Transverse colon (tissue), 4 donors: ENCODE data around the gene CHD8. TPM values are rescaled to one million over a fixed set of nuclear protein-coding genes. Genes with fewer than 3 reads are reported as not detected.

Source experiments
- DNase-seq: peaks from one replicate; pipeline ENCODE4 v3.0.0-alpha.2; 2019
- H3K27ac ChIP-seq, 4 donors: fragments of 200-600 bp; sonication (generic); 2 replicates each; pipeline ENCODE4 v1.5.1; 2016 to 2018; ENCODE audit warnings: inconsistent platforms in 4 of 4
- H3K27me3 ChIP-seq: fragments of 200-600 bp; sonication (generic); 2 replicates; pipeline ENCODE4 v1.5.1; 2017; ENCODE audit warnings: inconsistent platforms
- H3K36me3 ChIP-seq, 4 donors: fragments of 200-600 bp; sonication (generic); 2 replicates each; pipeline ENCODE4 v1.5.1; 2017 to 2019; ENCODE audit warnings: inconsistent platforms in 4 of 4
- H3K4me1 ChIP-seq, 4 donors: fragments of 200-600 bp; sonication (generic); 2 replicates each; pipeline ENCODE4 v1.5.1; 2017 to 2020; ENCODE audit warnings: inconsistent platforms in 4 of 4
- H3K4me3 ChIP-seq, 4 donors: fragments of 200-600 bp; sonication (generic); 1 replicate in 1 of 4; 2 replicates in 3 of 4; pipeline versions ENCODE4 v1.5.1 to v1.6.1; 2017 to 2019; ENCODE audit warnings: inconsistent platforms in 4 of 4
- H3K9me3 ChIP-seq, 2 donors: fragments of 200-600 bp; sonication (generic); 2 replicates each; pipeline ENCODE4 v1.5.1; 2017 to 2019; ENCODE audit warnings: inconsistent platforms in 2 of 2
- EP300 ChIP-seq: sonication (generic); formaldehyde crosslinking; IDR thresholded peaks from one replicate; pipeline ENCODE4 v1.6.1; 2017; ENCODE audit warnings: antibody characterized with exemption, low read depth
- POLR2A ChIP-seq: fragments of 450-650 bp; IDR thresholded peaks from one replicate; pipeline ENCODE4 v1.6.1; 2016; ENCODE audit warnings: antibody characterized with exemption, mild to moderate bottlenecking, moderate library complexity
- POLR2AphosphoS5 ChIP-seq, 3 donors: sonication (generic); formaldehyde crosslinking; IDR thresholded peaks; one replicate each; pipeline ENCODE4 v1.6.1; 2016; ENCODE audit warnings: antibody characterized with exemption in 3 of 3
- WGBS, 2 donors: methylation state at CpG; one replicate each; pipeline ENCODE4 v1.1.5; 2018; ENCODE audit warnings: low coverage in 1 of 2; 5-methylcytosine and 5-hydroxymethylcytosine counted together
- in situ Hi-C, 4 donors: fragments of 200-750 bp; cut with MboI; loops; one replicate each; pipeline versions ENCODE4 v1.15.0 to v1.15.1; 2017; ENCODE audit warnings: low sequenced_read_pairs in 3 of 4, low pct_ligation_motif_present in 1 of 4, low pct_unique_long_range_greater_than_20kb in 1 of 4
- intact Hi-C: fragments of 100-400 bp; cut with DNase I; formaldehyde crosslinking; loops from one replicate; pipeline ENCODE4 v1.15.1; 2023; ENCODE audit warnings: low total_unique reads
- total RNA-seq, 4 donors: library from RNA; depleted of rRNA; stranded (reverse); fragments of >200 nt; gene quantifications; one replicate each; pipeline ENCODE4 v1.1.0, GENCODE V29; 2016
- TF ChIP-seq, protein P1 (sequence below), 5 experiments: fragments of 200-600 bp in 3 of 5; fragments of 450-650 bp in 2 of 5; sonication (generic) in 3 of 5; IDR thresholded peaks; 1 replicate in 2 of 5; 2 replicates in 3 of 5; pipeline ENCODE4 v1.5.1; 2016 to 2017; ENCODE audit warnings: antibody characterized with exemption in 5 of 5, inconsistent platforms in 3 of 5, mild to moderate bottlenecking in 2 of 5, moderate library complexity in 1 of 5

CHD8 gene, protein sequence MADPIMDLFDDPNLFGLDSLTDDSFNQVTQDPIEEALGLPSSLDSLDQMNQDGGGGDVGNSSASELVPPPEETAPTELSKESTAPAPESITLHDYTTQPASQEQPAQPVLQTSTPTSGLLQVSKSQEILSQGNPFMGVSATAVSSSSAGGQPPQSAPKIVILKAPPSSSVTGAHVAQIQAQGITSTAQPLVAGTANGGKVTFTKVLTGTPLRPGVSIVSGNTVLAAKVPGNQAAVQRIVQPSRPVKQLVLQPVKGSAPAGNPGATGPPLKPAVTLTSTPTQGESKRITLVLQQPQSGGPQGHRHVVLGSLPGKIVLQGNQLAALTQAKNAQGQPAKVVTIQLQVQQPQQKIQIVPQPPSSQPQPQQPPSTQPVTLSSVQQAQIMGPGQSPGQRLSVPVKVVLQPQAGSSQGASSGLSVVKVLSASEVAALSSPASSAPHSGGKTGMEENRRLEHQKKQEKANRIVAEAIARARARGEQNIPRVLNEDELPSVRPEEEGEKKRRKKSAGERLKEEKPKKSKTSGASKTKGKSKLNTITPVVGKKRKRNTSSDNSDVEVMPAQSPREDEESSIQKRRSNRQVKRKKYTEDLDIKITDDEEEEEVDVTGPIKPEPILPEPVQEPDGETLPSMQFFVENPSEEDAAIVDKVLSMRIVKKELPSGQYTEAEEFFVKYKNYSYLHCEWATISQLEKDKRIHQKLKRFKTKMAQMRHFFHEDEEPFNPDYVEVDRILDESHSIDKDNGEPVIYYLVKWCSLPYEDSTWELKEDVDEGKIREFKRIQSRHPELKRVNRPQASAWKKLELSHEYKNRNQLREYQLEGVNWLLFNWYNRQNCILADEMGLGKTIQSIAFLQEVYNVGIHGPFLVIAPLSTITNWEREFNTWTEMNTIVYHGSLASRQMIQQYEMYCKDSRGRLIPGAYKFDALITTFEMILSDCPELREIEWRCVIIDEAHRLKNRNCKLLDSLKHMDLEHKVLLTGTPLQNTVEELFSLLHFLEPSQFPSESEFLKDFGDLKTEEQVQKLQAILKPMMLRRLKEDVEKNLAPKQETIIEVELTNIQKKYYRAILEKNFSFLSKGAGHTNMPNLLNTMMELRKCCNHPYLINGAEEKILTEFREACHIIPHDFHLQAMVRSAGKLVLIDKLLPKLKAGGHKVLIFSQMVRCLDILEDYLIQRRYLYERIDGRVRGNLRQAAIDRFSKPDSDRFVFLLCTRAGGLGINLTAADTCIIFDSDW (N-terminal part only)
- 10 to 100 TPM; 46.2 to 59.7 (median 50.8) TPM for total RNA-seq

DNA sequence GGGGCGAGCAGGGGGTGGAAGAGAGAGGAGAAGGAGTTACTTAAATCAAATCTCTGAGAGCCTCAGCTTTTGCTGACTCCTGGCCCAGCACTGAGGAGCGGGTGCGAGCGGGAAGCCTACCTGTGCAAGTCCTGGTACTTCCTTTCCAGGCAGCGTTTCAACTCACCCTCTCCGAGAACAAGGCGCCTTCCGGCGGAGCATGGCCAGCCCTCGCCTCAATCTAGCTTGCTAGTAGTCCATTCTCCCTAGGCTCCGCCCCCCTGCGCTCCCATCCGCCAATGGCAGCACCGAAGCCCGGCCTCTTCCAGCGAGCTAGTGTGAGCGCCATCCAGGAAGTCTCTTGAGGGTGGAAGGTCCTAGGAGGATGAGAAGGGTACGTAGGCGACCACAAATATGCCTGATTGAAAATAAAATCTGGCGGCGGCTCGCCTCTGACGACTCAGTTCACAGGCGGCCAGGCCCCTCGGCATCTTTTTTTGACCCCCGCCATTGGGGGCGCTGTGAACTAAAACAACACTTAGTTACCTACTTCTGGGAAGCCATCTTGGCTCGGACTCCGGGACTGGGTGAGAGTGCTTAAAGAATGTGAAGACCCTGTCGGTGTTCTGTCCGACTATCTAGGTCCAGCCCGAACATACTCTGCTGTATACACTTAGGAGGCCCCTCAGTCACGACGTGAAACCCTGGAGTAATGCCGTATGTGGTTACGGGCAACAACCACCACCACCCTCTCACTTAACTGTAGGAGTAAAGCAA is at the start of gene CHD8:
TSS of gene CHD8 (minus strand) at position 212 of the 756 bp plus-strand sequence. CDS start 24,480 bp downstream, outside the sequence.
- H3K4me3 ChIP-seq, result peak within 1 kb of the TSS; percentile 57 to 95 (median 80)
- peaks cover 0 to 12% (median 4%) of the 10 kb centered on the region in 4 donors for H3K36me3 ChIP-seq
- peak; percentile 100 for DNase-seq
- in situ Hi-C loops, result no loop called here
- intact Hi-C loops, result loop anchor here (5.0 kb wide), 1 partner anchor 101 kb away; no protein-coding TSS in a partner anchor
- peak within 1 kb of the TSS; percentile 94 to 98 (median 95) for H3K27ac ChIP-seq
- H3K4me1 ChIP-seq, result peaks cover 0 to 37% (median 20%) of the 10 kb centered on the region in 4 donors
- TF ChIP-seq POLR2AphosphoS5 (IDR thresholded peaks at IDR 0.05) (peak; percentile 74 to 87 (median 84)), EP300 (no peak), POLR2A (peak; percentile 77)
- TF ChIP-seq, protein P1, sequence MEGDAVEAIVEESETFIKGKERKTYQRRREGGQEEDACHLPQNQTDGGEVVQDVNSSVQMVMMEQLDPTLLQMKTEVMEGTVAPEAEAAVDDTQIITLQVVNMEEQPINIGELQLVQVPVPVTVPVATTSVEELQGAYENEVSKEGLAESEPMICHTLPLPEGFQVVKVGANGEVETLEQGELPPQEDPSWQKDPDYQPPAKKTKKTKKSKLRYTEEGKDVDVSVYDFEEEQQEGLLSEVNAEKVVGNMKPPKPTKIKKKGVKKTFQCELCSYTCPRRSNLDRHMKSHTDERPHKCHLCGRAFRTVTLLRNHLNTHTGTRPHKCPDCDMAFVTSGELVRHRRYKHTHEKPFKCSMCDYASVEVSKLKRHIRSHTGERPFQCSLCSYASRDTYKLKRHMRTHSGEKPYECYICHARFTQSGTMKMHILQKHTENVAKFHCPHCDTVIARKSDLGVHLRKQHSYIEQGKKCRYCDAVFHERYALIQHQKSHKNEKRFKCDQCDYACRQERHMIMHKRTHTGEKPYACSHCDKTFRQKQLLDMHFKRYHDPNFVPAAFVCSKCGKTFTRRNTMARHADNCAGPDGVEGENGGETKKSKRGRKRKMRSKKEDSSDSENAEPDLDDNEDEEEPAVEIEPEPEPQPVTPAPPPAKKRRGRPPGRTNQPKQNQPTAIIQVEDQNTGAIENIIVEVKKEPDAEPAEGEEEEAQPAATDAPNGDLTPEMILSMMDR (IDR thresholded peaks at IDR 0.05), result peak; percentile 42 to 73 (median 58)
- WGBS, 2 donors, result 0 to 1% methylated on average over 10 to 35 of the region's 36 CpGs
- no peaks in the 10 kb centered on the region for H3K27me3 ChIP-seq
- H3K9me3 ChIP-seq, result no peaks in the 10 kb centered on the region

DNA sequence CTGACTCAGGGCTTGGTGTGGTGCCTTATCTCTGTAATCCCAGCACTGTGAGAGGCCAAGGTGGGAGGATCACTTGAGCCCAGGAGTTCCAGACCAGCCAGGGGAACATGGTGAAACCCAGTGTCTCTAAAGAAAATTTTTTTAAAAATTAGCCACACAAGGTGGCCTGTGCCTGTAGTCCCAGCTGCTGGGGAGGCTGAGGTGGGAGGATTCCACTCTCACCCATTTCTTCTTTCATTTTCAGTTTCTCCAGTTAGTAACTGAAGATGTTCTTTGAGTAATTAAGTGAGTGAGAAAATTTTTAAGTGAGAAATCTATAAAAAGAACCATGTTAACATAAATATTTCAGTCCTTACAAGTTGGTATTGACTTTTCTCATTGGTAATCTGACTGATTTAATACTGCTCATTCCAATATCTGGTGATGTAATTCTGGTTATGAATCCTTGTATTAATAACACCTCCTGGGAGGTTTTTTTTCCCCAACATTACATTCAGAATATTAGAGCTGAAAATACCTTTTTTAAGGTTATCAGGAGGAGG is 49.2 kb upstream of the CHD8 start:
- Histone ChIP-seq H3K4me1 (peaks cover under 1 to 19% (median 12%) of the 10 kb centered on the region in 4 donors), H3K27me3 (no peaks in the 10 kb centered on the region), H3K4me3 (no peak overlapping the region), H3K36me3 (peaks cover 0 to 24% (median 8%) of the 10 kb centered on the region in 4 donors), H3K27ac (no peak overlapping the region), H3K9me3 (no peaks in the 10 kb centered on the region)
- DNase-seq, result no peak
- in situ Hi-C loops (no loop called here), intact Hi-C loops (no loop called here)
- no peak for TF ChIP-seq POLR2A
- TF ChIP-seq EP300, result no peak
- TF ChIP-seq POLR2AphosphoS5 (IDR thresholded peaks at IDR 0.05), result no peak
- TF ChIP-seq, protein P1 (IDR thresholded peaks at IDR 0.05), result no peak

DNA sequence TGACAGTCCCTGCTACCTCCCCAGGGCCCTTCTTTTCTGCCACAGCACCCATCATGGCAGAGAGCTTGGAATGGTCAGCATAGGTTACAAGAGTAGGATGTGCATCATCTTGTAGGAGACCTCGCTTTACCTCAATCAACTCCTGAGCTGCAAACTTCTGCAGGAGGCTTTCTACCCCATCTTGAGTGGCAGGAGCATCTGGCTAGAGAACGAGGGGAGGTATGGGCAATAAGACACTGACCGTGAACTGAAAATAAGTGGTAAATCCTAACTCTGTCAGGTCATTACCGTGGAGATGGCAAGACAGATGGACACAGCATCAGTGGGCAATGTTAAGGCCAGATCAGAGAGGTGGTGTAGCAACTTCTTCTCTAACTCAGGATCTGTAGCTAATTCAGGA is 47.5 kb upstream of the CHD8 start:
- WGBS, 2 donors, result 85% methylated on average over 4 of the region's 4 CpGs; no CpG with 5 or more reads in 1 of the 2 donors
- TF ChIP-seq POLR2AphosphoS5 (IDR thresholded peaks at IDR 0.05) (no peak), EP300 (no peak), POLR2A (no peak)
- TF ChIP-seq, protein P1 (IDR thresholded peaks at IDR 0.05), result no peak
- Histone ChIP-seq H3K4me1 (peaks cover 0 to 7% (median 0%) of the 10 kb centered on the region in 4 donors), H3K9me3 (no peaks in the 10 kb centered on the region), H3K27ac (no peak overlapping the region), H3K4me3 (no peak overlapping the region), H3K27me3 (no peaks in the 10 kb centered on the region), H3K36me3 (peaks cover 0 to 37% (median 15%) of the 10 kb centered on the region in 4 donors)
- intact Hi-C loops (no loop called here), in situ Hi-C loops (no loop called here)
- DNase-seq, result no peak
